H1 (cell line): ENCODE results near the gene LRRC15.

ENCODE experiments used
- HDAC6 ChIP-seq: IDR thresholded peaks from one replicate; pipeline ENCODE4 v1.7.1; 2012; ENCODE audit warnings: low read depth, mild to moderate bottlenecking, inconsistent platforms, low read length, moderate library complexity
- JUN ChIP-seq: IDR thresholded peaks from 2 replicates; pipeline ENCODE4 v1.6.1; 2011; ENCODE audit warnings: low read depth, mild to moderate bottlenecking, improper control_type of control experiment, low read length
- KDM1A ChIP-seq: fragments of 200-600, 300-600 bp; sonication (generic); IDR thresholded peaks from 2 replicates; pipeline ENCODE4 v1.7.1; 2016; ENCODE audit warnings: mild to moderate bottlenecking, low read length, borderline replicate concordance
- MAFK ChIP-seq: IDR thresholded peaks from 2 replicates; pipeline ENCODE4 v1.6.1; 2012; ENCODE audit warnings: low read depth, mild to moderate bottlenecking, improper control_type of control experiment, low read length
- POLR2A ChIP-seq, 2 experiments: IDR thresholded peaks; 1 replicate in 1 of 2; 2 replicates in 1 of 2; pipeline ENCODE4 v1.6.1; 2011; ENCODE audit warnings: low read depth in 2 of 2, low read length in 2 of 2, mild to moderate bottlenecking in 2 of 2; ENCODE audit errors: control extremely low read depth in 1 of 2
- RFX5 ChIP-seq: IDR thresholded peaks from 2 replicates; pipeline ENCODE4 v1.6.1; 2011; ENCODE audit warnings: low read depth, low read length, improper control_type of control experiment, borderline replicate concordance
- SP2 ChIP-seq: IDR thresholded peaks from 2 replicates; pipeline ENCODE4 v1.6.1; 2012; ENCODE audit warnings: mild to moderate bottlenecking, low read length, inconsistent platforms
- SUZ12 ChIP-seq: fragments of 200-600 bp; sonication (generic); IDR thresholded peaks from 2 replicates; pipeline ENCODE4 v1.6.1; 2012; ENCODE audit warnings: mild to moderate bottlenecking, inconsistent platforms, low read length, moderate library complexity, mixed read lengths
- TF ChIP-seq, protein P1 (sequence below), 3 experiments: IDR thresholded peaks; 1 replicate in 2 of 3; 2 replicates in 1 of 3; pipeline versions ENCODE4 v1.5.1 to v1.6.1; 2011; ENCODE audit warnings: low read length in 3 of 3, mild to moderate bottlenecking in 3 of 3, inconsistent platforms in 2 of 3, low read depth in 1 of 3, moderate library complexity in 1 of 3; ENCODE audit not compliant: insufficient read depth in 1 of 3; ENCODE audit errors: control extremely low read depth in 1 of 3

DNA sequence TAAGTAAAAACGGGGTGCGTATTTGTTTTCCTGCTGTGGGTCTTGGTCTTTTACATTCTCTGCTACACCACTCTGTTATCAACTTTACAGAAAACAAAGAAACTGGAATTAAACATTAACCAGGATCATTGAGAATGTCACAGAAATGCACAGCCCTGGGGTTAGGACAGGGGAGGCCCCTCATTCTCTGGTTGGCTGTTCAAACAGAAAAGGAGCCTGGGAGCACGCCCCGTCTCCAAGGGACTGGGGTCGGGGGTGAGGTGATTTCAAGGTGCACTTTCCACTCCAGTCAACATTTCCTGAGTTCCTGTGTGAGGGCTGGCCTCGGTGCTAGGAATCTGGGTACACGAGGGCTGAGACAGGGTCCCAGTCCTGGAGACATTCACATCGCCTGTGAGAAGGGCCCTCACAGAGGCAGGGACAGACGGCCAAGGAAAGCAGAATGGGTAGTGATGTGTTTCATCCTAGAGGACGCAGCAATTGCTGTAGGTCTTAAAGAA lies 48.7 kb downstream of the LRRC15 start:
- TF ChIP-seq RFX5 (no peak), SP2 (no peak), HDAC6 (no peak), JUN (no peak), SUZ12 (no peak), POLR2A (IDR thresholded peaks at IDR 0.05; ENCODE audit: control extremely low read depth in 1 of 2, low read depth in 2 of 2, low read length in 2 of 2) (no peak), KDM1A (no peak), MAFK (no peak)
- TF ChIP-seq, protein P1, sequence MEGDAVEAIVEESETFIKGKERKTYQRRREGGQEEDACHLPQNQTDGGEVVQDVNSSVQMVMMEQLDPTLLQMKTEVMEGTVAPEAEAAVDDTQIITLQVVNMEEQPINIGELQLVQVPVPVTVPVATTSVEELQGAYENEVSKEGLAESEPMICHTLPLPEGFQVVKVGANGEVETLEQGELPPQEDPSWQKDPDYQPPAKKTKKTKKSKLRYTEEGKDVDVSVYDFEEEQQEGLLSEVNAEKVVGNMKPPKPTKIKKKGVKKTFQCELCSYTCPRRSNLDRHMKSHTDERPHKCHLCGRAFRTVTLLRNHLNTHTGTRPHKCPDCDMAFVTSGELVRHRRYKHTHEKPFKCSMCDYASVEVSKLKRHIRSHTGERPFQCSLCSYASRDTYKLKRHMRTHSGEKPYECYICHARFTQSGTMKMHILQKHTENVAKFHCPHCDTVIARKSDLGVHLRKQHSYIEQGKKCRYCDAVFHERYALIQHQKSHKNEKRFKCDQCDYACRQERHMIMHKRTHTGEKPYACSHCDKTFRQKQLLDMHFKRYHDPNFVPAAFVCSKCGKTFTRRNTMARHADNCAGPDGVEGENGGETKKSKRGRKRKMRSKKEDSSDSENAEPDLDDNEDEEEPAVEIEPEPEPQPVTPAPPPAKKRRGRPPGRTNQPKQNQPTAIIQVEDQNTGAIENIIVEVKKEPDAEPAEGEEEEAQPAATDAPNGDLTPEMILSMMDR (IDR thresholded peaks at IDR 0.05; ENCODE audit: control extremely low read depth in 1 of 3, insufficient read depth in 1 of 3, low read depth in 1 of 3, low read length in 3 of 3) = no peak
